ENCODE data around the gene SLC17A5.

- TF ChIP-seq EZH2 (IDR thresholded peaks at IDR 0.05; ENCODE audit: borderline replicate concordance, low read depth, low read length, severe bottlenecking): no peak
- no peak for TF ChIP-seq CTCF (IDR thresholded peaks at IDR 0.05; ENCODE audit: borderline replicate concordance, extremely low read depth, low read length, poor library complexity, severe bottlenecking)
These were observed 45.0 kb downstream of the SLC17A5 start for GRCh38 chr6:73608761-73609160.
